A549 (cell line): ENCODE measurements around the gene SCYGR3. TPM values are rescaled to one million over a fixed set of nuclear protein-coding genes. Genes with fewer than 3 reads are reported as not detected.

Experiments used
- ATAC-seq, 2 experiments: fragments of 200-7000 bp in 1 of 2; fragments of >200 bp in 1 of 2; cut with Nextera tagmentation in 1 of 2; cut with Tn5 transposase in 1 of 2; 3 replicates each; pipeline versions ENCODE4 v1.8.0 to v1.9.1; 2018 to 2020; ENCODE audit warnings: mild to moderate bottlenecking in 1 of 2, moderate library complexity in 1 of 2
- CTCF ChIA-PET: fragments of 300-600 bp; sonication (Branson Sonifier 250); formaldehyde crosslinking; extraction: SDS; loops from one replicate; lab custom pipeline; 2021; ENCODE audit warnings: antibody characterized with exemption, inconsistent platforms; lab: Yijun Ruan, JAX
- POLR2A ChIA-PET: fragments of 350-600 bp; formaldehyde crosslinking; extraction: SDS; loops from one replicate; lab custom pipeline; 2021; ENCODE audit warnings: antibody characterized with exemption, inconsistent platforms; lab: Yijun Ruan, JAX
- DNase-seq, 2 experiments: peaks; one replicate each; pipeline versions ENCODE4 v3.0.0 to v3.0.0-alpha.2; 2011 to 2016; ENCODE audit warnings: low read depth in 1 of 2, low spot score in 1 of 2
- FAIRE-seq: peaks from 2 replicates; lab custom pipeline; 2011; peaks lifted over from hg19 to GRCh38; lab: Jason Lieb, UNC
- H3K27ac ChIP-seq, 2 experiments: fragments of >200 bp; sonication (Bioruptor Twin); formaldehyde crosslinking; 3 replicates each; pipeline ENCODE4 v1.5.1; 2016 to 2017
- H3K4me1 ChIP-seq: fragments of >200 bp; sonication (Bioruptor Twin); formaldehyde crosslinking; 3 replicates; pipeline ENCODE4 v1.6.1; 2016
- H3K4me2 ChIP-seq: fragments of >200 bp; sonication (Bioruptor Twin); formaldehyde crosslinking; 3 replicates; pipeline ENCODE4 v1.6.1; 2016
- H3K4me3 ChIP-seq: fragments of >200 bp; sonication (Bioruptor Twin); formaldehyde crosslinking; 3 replicates; pipeline ENCODE4 v1.5.1; 2016
- H3K9me3 ChIP-seq: fragments of >200 bp; sonication (Bioruptor Twin); formaldehyde crosslinking; 3 replicates; pipeline ENCODE4 v1.6.1; 2016
- CEBPB ChIP-seq, 2 experiments: fragments of >200 bp in 1 of 2; sonication (Bioruptor Twin) in 1 of 2; formaldehyde crosslinking in 1 of 2; IDR thresholded peaks; 2 replicates each; pipeline ENCODE4 v1.6.1; 2012 to 2016
- EHMT2 ChIP-seq: fragments of 200-600 bp; sonication (generic); IDR thresholded peaks from 2 replicates; pipeline ENCODE4 v1.6.1; 2016; ENCODE audit warnings: antibody characterized with exemption, low read depth, mild to moderate bottlenecking, moderate library complexity
- ESRRA ChIP-seq: fragments of 150-350 bp; IDR thresholded peaks from 2 replicates; pipeline ENCODE4 v1.6.1; 2014; ENCODE audit warnings: mild to moderate bottlenecking, low read length, borderline replicate concordance
- FOSB ChIP-seq: fragments of 250-450 bp; sonication (Bioruptor Pico); IDR thresholded peaks from 2 replicates; pipeline ENCODE4 v1.5.0; 2020; ENCODE audit warnings: mild to moderate bottlenecking, moderate library complexity
- FOXS1 ChIP-seq: fragments of 250-450 bp; sonication (Bioruptor Pico); IDR thresholded peaks from 2 replicates; pipeline ENCODE4 v1.5.0; 2020; ENCODE audit warnings: mild to moderate bottlenecking, moderate library complexity
- GATA3 ChIP-seq: IDR thresholded peaks from 2 replicates; pipeline ENCODE4 v1.6.1; 2012; ENCODE audit warnings: borderline replicate concordance
- HDAC2 ChIP-seq: fragments of 200-600 bp; sonication (generic); IDR thresholded peaks from 2 replicates; pipeline ENCODE4 v1.6.1; 2016
- HEYL ChIP-seq: fragments of 250-450 bp; sonication (Bioruptor Pico); IDR thresholded peaks from 2 replicates; pipeline ENCODE4 v1.8.0; 2021; ENCODE audit warnings: mild to moderate bottlenecking, moderate library complexity
- HOXA7 ChIP-seq: fragments of 250-450 bp; sonication (Bioruptor Pico); IDR thresholded peaks from 2 replicates; pipeline ENCODE4 v1.5.0; 2020; ENCODE audit warnings: mild to moderate bottlenecking, moderate library complexity
- HOXB5 ChIP-seq: fragments of 250-450 bp; sonication (Bioruptor Pico); IDR thresholded peaks from 2 replicates; pipeline ENCODE4 v1.5.0; 2020; ENCODE audit warnings: mild to moderate bottlenecking, moderate library complexity
- JUNB ChIP-seq: fragments of >200 bp; sonication (Bioruptor Twin); formaldehyde crosslinking; IDR thresholded peaks from 2 replicates; pipeline ENCODE4 v1.6.1; 2016
- MAFK ChIP-seq: fragments of 450-650 bp; IDR thresholded peaks from 2 replicates; pipeline ENCODE4 v1.6.1; 2014; ENCODE audit not compliant: partially characterized antibody
- NPAS2 ChIP-seq: fragments of 250-450 bp; sonication (Bioruptor Pico); IDR thresholded peaks from 2 replicates; pipeline ENCODE4 v1.8.0; 2022; ENCODE audit warnings: mild to moderate bottlenecking, moderate library complexity, borderline replicate concordance
- NR3C1 ChIP-seq: fragments of >200 bp; sonication (Bioruptor Twin); formaldehyde crosslinking; IDR thresholded peaks from 3 replicates; pipeline ENCODE4 v1.6.1; 2017
- PHF8 ChIP-seq: fragments of 200-600 bp; sonication (generic); IDR thresholded peaks from 2 replicates; pipeline ENCODE4 v1.6.1; 2016; ENCODE audit warnings: low read depth, mild to moderate bottlenecking, antibody characterized with exemption, moderate library complexity, borderline replicate concordance
- RAD21 ChIP-seq, 2 experiments: fragments of >200 bp in 1 of 2; sonication (Bioruptor Twin) in 1 of 2; formaldehyde crosslinking in 1 of 2; IDR thresholded peaks in 1 of 2; conservative IDR thresholded peaks in 1 of 2; 2 replicates in 1 of 2; 3 replicates in 1 of 2; pipeline ENCODE4 v1.6.1; 2012 to 2018; ENCODE audit warnings: inconsistent platforms in 1 of 2
- RARB ChIP-seq: fragments of 250-450 bp; sonication (Bioruptor Pico); IDR thresholded peaks from 2 replicates; pipeline ENCODE4 v1.8.0; 2021; ENCODE audit warnings: mild to moderate bottlenecking, moderate library complexity
- RCOR1 ChIP-seq: fragments of 150-350 bp; IDR thresholded peaks from 2 replicates; pipeline ENCODE4 v1.6.1; 2014; ENCODE audit warnings: antibody characterized with exemption, low read length, low read depth
- RFX5 ChIP-seq: fragments of 450-650 bp; IDR thresholded peaks from 2 replicates; pipeline ENCODE4 v1.7.1; 2014; ENCODE audit warnings: antibody characterized with exemption, mild to moderate bottlenecking, moderate library complexity
- RNF2 ChIP-seq: fragments of 200-600 bp; sonication (generic); IDR thresholded peaks from 2 replicates; pipeline ENCODE4 v1.6.1; 2016; ENCODE audit warnings: low read depth, mild to moderate bottlenecking, antibody characterized with exemption, moderate library complexity, borderline replicate concordance
- SMC3 ChIP-seq: fragments of >200 bp; sonication (Bioruptor Twin); formaldehyde crosslinking; IDR thresholded peaks from 3 replicates; pipeline ENCODE4 v1.6.1; 2018; ENCODE audit warnings: inconsistent platforms
- TFCP2L1 ChIP-seq: fragments of 250-450 bp; sonication (Bioruptor Pico); IDR thresholded peaks from 2 replicates; pipeline ENCODE4 v1.5.0; 2021; ENCODE audit warnings: mild to moderate bottlenecking
- WGBS: methylation state at CpG from one replicate; pipeline ENCODE4 v1.1.6; 2017; ENCODE audit errors: missing lambda C conversion rate; 5-methylcytosine and 5-hydroxymethylcytosine counted together
- polyA plus RNA-seq, 4 experiments: library from polyadenylated mRNA; depleted of rRNA in 3 of 4; stranded (reverse); fragments of >200 nt; fragmentation: RNase III in 1 of 4; extraction: RNeasy Plus Mini Kit Qiagen cat#74134 plus additional on column Dnase treatment in 1 of 4; gene quantifications; 2 replicates in 3 of 4; 3 replicates in 1 of 4; pipeline ENCODE4 v1.2.3, GENCODE V29; 2011 to 2017
- TF ChIP-seq, protein P1 (sequence below): fragments of 250-450 bp; sonication (Bioruptor Pico); IDR thresholded peaks from 2 replicates; pipeline ENCODE4 v1.5.0; 2020; ENCODE audit warnings: low read depth, mild to moderate bottlenecking, moderate library complexity
- TF ChIP-seq, protein P2 (sequence below): fragments of >200 bp; sonication (Bioruptor Twin); formaldehyde crosslinking; IDR thresholded peaks from 2 replicates; pipeline ENCODE4 v1.6.1; 2016
- TF ChIP-seq, protein P3 (sequence below): fragments of 250-450 bp; sonication (Bioruptor Pico); IDR thresholded peaks from 2 replicates; pipeline ENCODE4 v1.5.0; 2021; ENCODE audit warnings: mild to moderate bottlenecking, moderate library complexity, borderline replicate concordance
- TF ChIP-seq, protein P4 (sequence below): IDR thresholded peaks from 2 replicates; pipeline ENCODE4 v1.6.1; 2012; ENCODE audit warnings: low read depth, borderline replicate concordance
- TF ChIP-seq, protein P5 (sequence below): IDR thresholded peaks from 2 replicates; pipeline ENCODE4 v1.6.1; 2012

The SCYGR3 gene
- polyA plus RNA-seq, 2 of the 4 experiments (the other 2 are of a cell fraction) = not detected

DNA sequence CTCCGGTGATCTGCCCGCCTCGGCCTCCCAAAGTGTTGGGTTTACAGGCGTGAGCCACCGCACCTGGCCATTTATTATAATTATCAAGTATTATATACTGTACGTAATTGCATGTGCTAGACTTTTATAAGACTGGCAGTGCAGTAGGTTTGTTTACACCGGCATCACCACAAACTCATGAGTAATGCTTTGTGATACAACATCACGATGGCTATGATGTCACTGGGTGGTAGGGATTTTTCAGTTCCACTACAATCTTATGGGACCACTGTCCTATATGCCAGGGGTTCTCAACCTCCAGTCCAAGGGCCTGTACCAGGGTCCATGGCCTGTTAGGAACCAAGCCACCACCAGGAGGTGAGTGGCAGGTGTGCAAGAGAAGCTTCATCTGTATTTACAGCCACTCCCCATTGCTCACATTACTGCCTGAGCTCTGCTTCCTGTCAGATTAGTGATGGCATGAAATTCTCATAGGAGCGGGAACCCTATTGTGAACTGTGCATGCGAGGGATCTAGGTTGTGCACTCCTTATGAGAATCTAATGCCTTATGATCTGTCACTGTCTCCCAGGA is 12.0 kb upstream of the SCYGR3 start:
- Histone ChIP-seq H3K27ac (no peak overlapping the region), H3K9me3 (no peaks in the 10 kb centered on the region), H3K4me3 (no peak overlapping the region), H3K4me2 (no peak overlapping the region), H3K4me1 (0 out of 3 replicates have a peak, but pooled peaks cover 3% of the 10 kb centered on the region)
- WGBS = 86% methylated on average over 10 of the region's 10 CpGs
- peak; percentile 43 to 61; a peak in 3 of 6 replicates for ATAC-seq
- no peak for FAIRE-seq
- peak in 1 of 2 experiments; percentile 10 for DNase-seq
- CTCF ChIA-PET = no interaction called here
- POLR2A ChIA-PET = no interaction called here
- no peak for TF ChIP-seq NR3C1
- TF ChIP-seq RNF2 = no peak
- TF ChIP-seq, protein P1, sequence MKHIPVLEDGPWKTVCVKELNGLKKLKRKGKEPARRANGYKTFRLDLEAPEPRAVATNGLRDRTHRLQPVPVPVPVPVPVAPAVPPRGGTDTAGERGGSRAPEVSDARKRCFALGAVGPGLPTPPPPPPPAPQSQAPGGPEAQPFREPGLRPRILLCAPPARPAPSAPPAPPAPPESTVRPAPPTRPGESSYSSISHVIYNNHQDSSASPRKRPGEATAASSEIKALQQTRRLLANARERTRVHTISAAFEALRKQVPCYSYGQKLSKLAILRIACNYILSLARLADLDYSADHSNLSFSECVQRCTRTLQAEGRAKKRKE (CRISPR knock-in tag) = no peak
- no peak for TF ChIP-seq SMC3
- TF ChIP-seq, protein P2, sequence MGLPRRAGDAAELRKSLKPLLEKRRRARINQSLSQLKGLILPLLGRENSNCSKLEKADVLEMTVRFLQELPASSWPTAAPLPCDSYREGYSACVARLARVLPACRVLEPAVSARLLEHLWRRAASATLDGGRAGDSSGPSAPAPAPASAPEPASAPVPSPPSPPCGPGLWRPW = no peak
- no peak for TF ChIP-seq RFX5
- TF ChIP-seq JUNB = no peak
- TF ChIP-seq HOXB5 (CRISPR knock-in tag) = no peak
- TF ChIP-seq CEBPB (IDR thresholded peaks at IDR 0.05) = no peak
- TF ChIP-seq TFCP2L1 = no peak
- TF ChIP-seq MAFK = no peak
- TF ChIP-seq FOXS1 (CRISPR knock-in tag) = no peak
- TF ChIP-seq, protein P3, sequence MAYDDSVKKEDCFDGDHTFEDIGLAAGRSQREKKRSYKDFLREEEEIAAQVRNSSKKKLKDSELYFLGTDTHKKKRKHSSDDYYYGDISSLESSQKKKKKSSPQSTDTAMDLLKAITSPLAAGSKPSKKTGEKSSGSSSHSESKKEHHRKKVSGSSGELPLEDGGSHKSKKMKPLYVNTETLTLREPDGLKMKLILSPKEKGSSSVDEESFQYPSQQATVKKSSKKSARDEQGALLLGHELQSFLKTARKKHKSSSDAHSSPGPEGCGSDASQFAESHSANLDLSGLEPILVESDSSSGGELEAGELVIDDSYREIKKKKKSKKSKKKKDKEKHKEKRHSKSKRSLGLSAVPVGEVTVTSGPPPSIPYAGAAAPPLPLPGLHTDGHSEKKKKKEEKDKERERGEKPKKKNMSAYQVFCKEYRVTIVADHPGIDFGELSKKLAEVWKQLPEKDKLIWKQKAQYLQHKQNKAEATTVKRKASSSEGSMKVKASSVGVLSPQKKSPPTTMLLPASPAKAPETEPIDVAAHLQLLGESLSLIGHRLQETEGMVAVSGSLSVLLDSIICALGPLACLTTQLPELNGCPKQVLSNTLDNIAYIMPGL (CRISPR knock-in tag) = no peak
- TF ChIP-seq HEYL = no peak
- no peak for TF ChIP-seq HOXA7 (CRISPR knock-in tag)
- no peak for TF ChIP-seq HDAC2
- TF ChIP-seq, protein P4, sequence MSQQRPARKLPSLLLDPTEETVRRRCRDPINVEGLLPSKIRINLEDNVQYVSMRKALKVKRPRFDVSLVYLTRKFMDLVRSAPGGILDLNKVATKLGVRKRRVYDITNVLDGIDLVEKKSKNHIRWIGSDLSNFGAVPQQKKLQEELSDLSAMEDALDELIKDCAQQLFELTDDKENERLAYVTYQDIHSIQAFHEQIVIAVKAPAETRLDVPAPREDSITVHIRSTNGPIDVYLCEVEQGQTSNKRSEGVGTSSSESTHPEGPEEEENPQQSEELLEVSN = no peak
- TF ChIP-seq RCOR1 = no peak
- TF ChIP-seq GATA3 = no peak

DNA sequence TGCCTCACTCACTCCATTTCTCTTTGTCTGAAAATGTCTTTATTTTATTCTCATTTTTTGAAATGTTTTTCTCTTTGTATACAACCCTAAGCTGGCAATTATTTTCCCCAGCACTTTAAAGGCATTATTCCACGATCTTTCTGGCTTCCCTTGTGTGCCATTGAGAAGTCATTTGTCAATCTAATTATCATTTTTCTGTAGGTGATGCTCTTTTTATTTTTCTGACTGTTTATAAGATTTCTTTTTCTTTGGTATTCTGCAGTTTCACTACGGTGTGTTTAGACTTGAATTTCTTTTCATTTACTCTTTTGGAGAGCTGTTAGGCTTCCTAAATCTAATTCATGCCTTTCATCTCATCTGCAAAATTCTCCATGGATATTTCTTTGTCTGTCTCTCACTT is 10.8 kb upstream of the SCYGR3 start:
- FAIRE-seq (no peak), ATAC-seq (no peak), DNase-seq (no peak)
- TF ChIP-seq GATA3 (no peak), NPAS2 (CRISPR knock-in tag) (no peak), NR3C1 (no peak), JUNB (no peak), TFCP2L1 (no peak), PHF8 (no peak), FOSB (CRISPR knock-in tag) (no peak), EHMT2 (no peak), RARB (CRISPR knock-in tag) (no peak), HEYL (no peak), ESRRA (no peak), RAD21 (conservative IDR thresholded peaks at IDR 0.05 in 1 of 2, IDR thresholded peaks at IDR 0.05 in 1 of 2) (no peak)
- TF ChIP-seq, protein P5, sequence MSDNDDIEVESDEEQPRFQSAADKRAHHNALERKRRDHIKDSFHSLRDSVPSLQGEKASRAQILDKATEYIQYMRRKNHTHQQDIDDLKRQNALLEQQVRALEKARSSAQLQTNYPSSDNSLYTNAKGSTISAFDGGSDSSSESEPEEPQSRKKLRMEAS = no peak
- TF ChIP-seq, protein P1 (CRISPR knock-in tag) = no peak
- H3K4me1 ChIP-seq = 0 out of 3 replicates have a peak, but pooled peaks cover 3% of the 10 kb centered on the region
- ChIA-PET POLR2A (no interaction called here), CTCF (interaction anchor here (0.7 kb wide), 1 partner anchor 141 kb away, joined by 4 read pairs; no protein-coding TSS in a partner anchor)
- no peak overlapping the region for H3K4me3 ChIP-seq
- H3K9me3 ChIP-seq = no peaks in the 10 kb centered on the region
- no peak overlapping the region for H3K27ac ChIP-seq
- 45% methylated on average over 2 of the region's 2 CpGs for WGBS
- no peak overlapping the region for H3K4me2 ChIP-seq
